Measurements from ENCODE around the gene FSD2. TPM values are rescaled to one million over a fixed set of nuclear protein-coding genes. Genes with fewer than 3 reads are reported as not detected.

The FSD2 gene
- total RNA-seq, 1 experiment from 2014 or later, result not detected

- Histone ChIP-seq H2AFZ (no peak overlapping the region; the same call in 1 of the 2 replicates), H3K27ac (no peak overlapping the region), H3K9me2 (ENCODE audit: insufficient read depth) (no peaks in the 10 kb centered on the region), H3K4me1 (replicated peaks; ENCODE audit: insufficient read depth) (peaks cover 17% of the 10 kb centered on the region), H3K4me2 (no peak overlapping the region), H4K20me1 (ENCODE audit: insufficient read depth) (no peaks in the 10 kb centered on the region), H3F3A (ENCODE audit: insufficient read depth, low read depth) (peaks cover 13% of the 10 kb centered on the region; the same call in 1 of the 2 replicates), H3K9me3 (ENCODE audit: insufficient read depth, low read depth) (no peaks in the 10 kb centered on the region), H3K27me3 (ENCODE audit: insufficient read depth, low read depth) (no peaks in the 10 kb centered on the region), H3K36me3 (ENCODE audit: low read depth) (no peaks in the 10 kb centered on the region), H3K79me2 (ENCODE audit: low read depth) (peaks cover 29% of the 10 kb centered on the region), H3K4me3 (no peak overlapping the region)
- TF ChIP-seq CTCF (conservative IDR thresholded peaks at IDR 0.05) (no peak), EZH2 (IDR thresholded peaks at IDR 0.05; ENCODE audit: low read depth) (no peak)
- peak in 1 of 2 experiments; percentile 9 for DNase-seq
- BruUV-seq (replicated peaks), result no TSS peak
- intact Hi-C loops (cut with micrococcal nuclease; ENCODE audit: unreplicated experiment), result loop anchor here (2.0 kb wide), 1 partner anchor 57 kb away; no protein-coding TSS in a partner anchor
- POLR2A ChIA-PET (ENCODE audit: unreplicated experiment), result no interaction called here
- CTCF ChIA-PET, result no interaction called here
Observed at GRCh38 chr15:82807920-82808633, 2.2 kb upstream of the FSD2 start.

- H3K36me3 ChIP-seq (ENCODE audit: low read depth), result no peaks in the 10 kb centered on the region
- no peaks in the 10 kb centered on the region for H3K79me2 ChIP-seq (ENCODE audit: low read depth)
- H3K4me2 ChIP-seq, result no peak overlapping the region
- no peak overlapping the region for H3K27ac ChIP-seq
- intact Hi-C loops (cut with micrococcal nuclease; ENCODE audit: unreplicated experiment), result no loop called here
- POLR2A ChIA-PET (ENCODE audit: unreplicated experiment), result no interaction called here
- H3F3A ChIP-seq (ENCODE audit: insufficient read depth, low read depth), result no peaks in the 10 kb centered on the region
- DNase-seq, result no peak
- H3K27me3 ChIP-seq (ENCODE audit: insufficient read depth, low read depth), result peaks cover 11% of the 10 kb centered on the region; the same call in 1 of the 2 replicates
- H4K20me1 ChIP-seq (ENCODE audit: insufficient read depth), result no peaks in the 10 kb centered on the region
- H3K4me3 ChIP-seq, result no peak overlapping the region
- no TSS peak for BruUV-seq (replicated peaks)
- no peak overlapping the region for H2AFZ ChIP-seq
- no peaks in the 10 kb centered on the region for H3K9me2 ChIP-seq (ENCODE audit: insufficient read depth)
- TF ChIP-seq CTCF (conservative IDR thresholded peaks at IDR 0.05) (no peak), EZH2 (IDR thresholded peaks at IDR 0.05; ENCODE audit: low read depth) (no peak)
- no peaks in the 10 kb centered on the region for H3K9me3 ChIP-seq (ENCODE audit: insufficient read depth, low read depth)
- CTCF ChIA-PET, result no interaction called here
- no peaks in the 10 kb centered on the region for H3K4me1 ChIP-seq (replicated peaks; ENCODE audit: insufficient read depth)
Observed at GRCh38 chr15:82804575-82804949, 1.3 kb downstream of the FSD2 start.

- Histone ChIP-seq H3F3A (ENCODE audit: insufficient read depth, low read depth) (no peaks in the 10 kb centered on the region), H3K4me3 (no peak overlapping the region), H4K20me1 (ENCODE audit: insufficient read depth) (no peaks in the 10 kb centered on the region), H3K36me3 (ENCODE audit: low read depth) (no peaks in the 10 kb centered on the region), H3K4me2 (no peak overlapping the region), H3K4me1 (replicated peaks; ENCODE audit: insufficient read depth) (no peaks in the 10 kb centered on the region), H3K27ac (no peak overlapping the region), H3K79me2 (ENCODE audit: low read depth) (no peaks in the 10 kb centered on the region), H3K9me3 (ENCODE audit: insufficient read depth, low read depth) (no peaks in the 10 kb centered on the region), H2AFZ (no peak overlapping the region), H3K27me3 (ENCODE audit: insufficient read depth, low read depth) (peaks cover 11% of the 10 kb centered on the region; the same call in 1 of the 2 replicates), H3K9me2 (ENCODE audit: insufficient read depth) (no peaks in the 10 kb centered on the region)
- ChIA-PET CTCF (no interaction called here), POLR2A (ENCODE audit: unreplicated experiment) (interaction anchor here (0.5 kb wide), 2 partner anchors 53 to 166 kb away, joined by 3 to 4 read pairs; no protein-coding TSS in a partner anchor)
- no peak for TF ChIP-seq CTCF (conservative IDR thresholded peaks at IDR 0.05)
- TF ChIP-seq EZH2 (IDR thresholded peaks at IDR 0.05; ENCODE audit: low read depth), result no peak
- intact Hi-C loops (cut with micrococcal nuclease; ENCODE audit: unreplicated experiment), result no loop called here
- no peak for DNase-seq
- BruUV-seq (replicated peaks), result no TSS peak
Observed at GRCh38 chr15:82803793-82804574, 1.9 kb downstream of the FSD2 start.
